ENCODE results near the gene KRT20. TPM values are rescaled to one million over a fixed set of nuclear protein-coding genes. Genes with fewer than 3 reads are reported as not detected.

Gene KRT20
- total and polyA plus RNA-seq, 2 of the 4 experiments (the other 2 are of a cell fraction), result not detected

DNA sequence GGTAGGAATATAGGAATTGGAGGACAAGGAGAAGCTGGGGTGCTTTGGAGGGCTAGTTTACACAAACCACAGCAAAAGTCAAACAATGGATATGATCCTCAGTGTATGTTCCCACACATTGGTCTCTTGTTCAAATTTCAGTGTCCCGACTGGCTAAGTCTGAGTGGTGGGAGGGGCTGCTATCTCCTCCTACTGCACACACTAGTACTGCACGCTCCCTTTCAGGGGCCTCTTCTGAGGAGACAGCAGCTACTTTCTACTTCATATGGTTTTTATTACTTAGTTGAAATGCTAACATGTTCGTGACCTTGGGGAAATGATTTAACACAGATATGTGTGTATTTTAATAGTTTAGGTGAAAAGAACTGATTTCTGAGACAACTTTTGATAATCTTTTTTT, 43.8 kb downstream of the KRT20 start:
- H3K4me2 ChIP-seq (ENCODE audit: low read depth, low read length), result no peak overlapping the region
- H4K91ac ChIP-seq (ENCODE audit: insufficient read depth, low read depth, low read length), result no peak overlapping the region
- H2BK15ac ChIP-seq (ENCODE audit: low read depth, low read length), result no peak overlapping the region
- no CpG with 5 or more reads among the region's 3 CpGs for WGBS, 2 experiments (ENCODE audit: extremely low coverage in 2 of 2, insufficient read length in 1 of 2)
- no peak overlapping the region for H3K27ac ChIP-seq (ENCODE audit: insufficient read depth, low read length)
- H2BK5ac ChIP-seq (ENCODE audit: low read depth, low read length, poor library complexity, severe bottlenecking), result no peak overlapping the region
- no peak overlapping the region for H2BK120ac ChIP-seq (ENCODE audit: low read depth, low read length)
- H3K23ac ChIP-seq (ENCODE audit: low read depth, low read length), result no peak overlapping the region
- no peak overlapping the region for H4K8ac ChIP-seq (ENCODE audit: low read depth in 2 of 2, low read length in 2 of 2)
- H3K79me1 ChIP-seq (ENCODE audit: low read depth in 1 of 2, low read length in 2 of 2), result no peaks in the 10 kb centered on the region
- no peak overlapping the region for H3K14ac ChIP-seq (replicated peaks; ENCODE audit: low read depth, low read length)
- no peak overlapping the region for H2AK5ac ChIP-seq (ENCODE audit: low read depth, low read length)
- no peak overlapping the region for H2BK20ac ChIP-seq (ENCODE audit: low read depth, low read length)
- CTCF ChIA-PET, result no interaction called here
- no TSS peak for BruUV-seq (replicated peaks)
- no peak overlapping the region for H3K4me3 ChIP-seq (ENCODE audit: insufficient read depth, low read depth, low read length)
- H3K4me1 ChIP-seq (ENCODE audit: control insufficient read depth, insufficient read depth, low read length), result no peaks in the 10 kb centered on the region
- H3K56ac ChIP-seq (ENCODE audit: extremely low read depth, insufficient read depth, low read length), result no peak overlapping the region
- no peaks in the 10 kb centered on the region for H3K36me3 ChIP-seq (ENCODE audit: control insufficient read depth, insufficient read depth, low read length)
- no peak overlapping the region for H3K9ac ChIP-seq (ENCODE audit: low read depth, low read length)
- in situ Hi-C loops (cut with MboI; ENCODE audit: low sequenced_read_pairs) (no loop called here), intact Hi-C loops (cut with micrococcal nuclease) (no loop called here), dilution Hi-C loops (cut with HindIII; ENCODE audit: low sequenced_read_pairs, unreplicated experiment) (no loop called here)
- TF ChIP-seq MAZ (IDR thresholded peaks at IDR 0.05; ENCODE audit: borderline replicate concordance, low read depth, low read length) (no peak), CHD1 (IDR thresholded peaks at IDR 0.05; ENCODE audit: low read depth, low read length) (no peak), NFE2L2 (IDR thresholded peaks at IDR 0.05; ENCODE audit: low read depth, low read length) (no peak), SMC3 (IDR thresholded peaks at IDR 0.05; ENCODE audit: low read depth, low read length) (no peak), CEBPB (IDR thresholded peaks at IDR 0.05; ENCODE audit: low read depth, low read length) (no peak), POLR2A (IDR thresholded peaks at IDR 0.05; ENCODE audit: low read depth, low read length) (no peak), BHLHE40 (IDR thresholded peaks at IDR 0.05; ENCODE audit: low read depth, low read length) (no peak)
- TF ChIP-seq, protein P1, sequence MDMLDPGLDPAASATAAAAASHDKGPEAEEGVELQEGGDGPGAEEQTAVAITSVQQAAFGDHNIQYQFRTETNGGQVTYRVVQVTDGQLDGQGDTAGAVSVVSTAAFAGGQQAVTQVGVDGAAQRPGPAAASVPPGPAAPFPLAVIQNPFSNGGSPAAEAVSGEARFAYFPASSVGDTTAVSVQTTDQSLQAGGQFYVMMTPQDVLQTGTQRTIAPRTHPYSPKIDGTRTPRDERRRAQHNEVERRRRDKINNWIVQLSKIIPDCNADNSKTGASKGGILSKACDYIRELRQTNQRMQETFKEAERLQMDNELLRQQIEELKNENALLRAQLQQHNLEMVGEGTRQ (IDR thresholded peaks at IDR 0.05; ENCODE audit: low read depth, low read length), result no peak
- TF ChIP-seq, protein P2, sequence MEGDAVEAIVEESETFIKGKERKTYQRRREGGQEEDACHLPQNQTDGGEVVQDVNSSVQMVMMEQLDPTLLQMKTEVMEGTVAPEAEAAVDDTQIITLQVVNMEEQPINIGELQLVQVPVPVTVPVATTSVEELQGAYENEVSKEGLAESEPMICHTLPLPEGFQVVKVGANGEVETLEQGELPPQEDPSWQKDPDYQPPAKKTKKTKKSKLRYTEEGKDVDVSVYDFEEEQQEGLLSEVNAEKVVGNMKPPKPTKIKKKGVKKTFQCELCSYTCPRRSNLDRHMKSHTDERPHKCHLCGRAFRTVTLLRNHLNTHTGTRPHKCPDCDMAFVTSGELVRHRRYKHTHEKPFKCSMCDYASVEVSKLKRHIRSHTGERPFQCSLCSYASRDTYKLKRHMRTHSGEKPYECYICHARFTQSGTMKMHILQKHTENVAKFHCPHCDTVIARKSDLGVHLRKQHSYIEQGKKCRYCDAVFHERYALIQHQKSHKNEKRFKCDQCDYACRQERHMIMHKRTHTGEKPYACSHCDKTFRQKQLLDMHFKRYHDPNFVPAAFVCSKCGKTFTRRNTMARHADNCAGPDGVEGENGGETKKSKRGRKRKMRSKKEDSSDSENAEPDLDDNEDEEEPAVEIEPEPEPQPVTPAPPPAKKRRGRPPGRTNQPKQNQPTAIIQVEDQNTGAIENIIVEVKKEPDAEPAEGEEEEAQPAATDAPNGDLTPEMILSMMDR (conservative IDR thresholded peaks at IDR 0.05; ENCODE audit: low read depth, low read length), result no peak
- H3K9me1 ChIP-seq (ENCODE audit: insufficient read depth, low read length), result 0 out of 2 replicates have a peak, but pooled peaks cover 2% of the 10 kb centered on the region
- POLR2A ChIA-PET (ENCODE audit: unreplicated experiment), result no interaction called here
- H4K20me1 ChIP-seq (ENCODE audit: insufficient read depth, low read length), result no peaks in the 10 kb centered on the region
- ATAC-seq (ENCODE audit: low read depth), result no peak
- no peak overlapping the region for H3K18ac ChIP-seq (ENCODE audit: low read depth, low read length)
- DNase-seq, result no peak
- H4K5ac ChIP-seq (ENCODE audit: low read depth, low read length), result no peak overlapping the region
- no peaks in the 10 kb centered on the region; the same call in 1 of the 2 replicates for H3K27me3 ChIP-seq (ENCODE audit: control insufficient read depth, insufficient read depth, low read length)
- H3K4ac ChIP-seq (ENCODE audit: low read depth, low read length), result no peak overlapping the region
- no peak overlapping the region for H2AK9ac ChIP-seq (replicated peaks; ENCODE audit: low read depth, low read length, poor library complexity)
- H2AFZ ChIP-seq (replicated peaks; ENCODE audit: low read length, poor library complexity), result no peak overlapping the region
- H3K9me3 ChIP-seq (ENCODE audit: control insufficient read depth, insufficient read depth, low read length), result no peaks in the 10 kb centered on the region
